Hematopoietic multipotent progenitor cell treated with erythropoietin and hydrocortisone succinate and interleukin-3 and kit ligand, for 15 days (in vitro differentiated cells): ENCODE measurements around the gene SLC22A23.
"Not testable (repeated sequence)": the region's sequence is repeated elsewhere in the genome, so short reads cannot be mapped to it uniquely, and the experiment has no call there.

Experiments
- DNase-seq: peaks from one replicate; pipeline ENCODE4 v3.0.0-alpha.2; 2015; ENCODE audit warnings: low spot score

Gene SLC22A23

GRCh38 chr6:3384241-3385143 lies 72.4 kb downstream of the SLC22A23 start:
- DNase-seq, result no peak

- DNase-seq, result peak; percentile 37
Observed at GRCh38 chr6:3383525-3383924, 73.3 kb downstream of the SLC22A23 start.

- no peak for DNase-seq
Observed at GRCh38 chr6:3382326-3383279, 74.2 kb downstream of the SLC22A23 start.

- DNase-seq, result peak; percentile 43
Observed at GRCh38 chr6:3381233-3381921, 75.5 kb downstream of the SLC22A23 start.

- no peak for DNase-seq
Observed at GRCh38 chr6:3380344-3381232, 76.3 kb downstream of the SLC22A23 start.

GRCh38 chr6:3379482-3380060 lies 77.3 kb downstream of the SLC22A23 start:
- DNase-seq, result no peak

- DNase-seq, result not testable (repeated sequence)
Observed at GRCh38 chr6:3378808-3379207, 78.0 kb downstream of the SLC22A23 start.

- DNase-seq, result not testable (repeated sequence)
Observed at GRCh38 chr6:3378398-3378782, 78.5 kb downstream of the SLC22A23 start.

- DNase-seq, result no peak
Observed at GRCh38 chr6:3377536-3378397, 79.1 kb downstream of the SLC22A23 start.

- DNase-seq, result no peak
Observed at GRCh38 chr6:3376893-3377535, 79.8 kb downstream of the SLC22A23 start.

- DNase-seq, result no peak
Observed at GRCh38 chr6:3376064-3376463, 80.8 kb downstream of the SLC22A23 start.

- no peak for DNase-seq
Observed at GRCh38 chr6:3373597-3374203, 83.2 kb downstream of the SLC22A23 start.

GRCh38 chr6:3372912-3373554 lies 83.8 kb downstream of the SLC22A23 start:
- no peak for DNase-seq

GRCh38 chr6:3372184-3372846 lies 84.5 kb downstream of the SLC22A23 start:
- DNase-seq, result peak; percentile 54

- no peak for DNase-seq
Observed at GRCh38 chr6:3371222-3371949, 85.5 kb downstream of the SLC22A23 start.

- DNase-seq, result peak; percentile 31
Observed at GRCh38 chr6:3370361-3371221, 86.3 kb downstream of the SLC22A23 start.
